Thymus (tissue), 11 donors: ENCODE data around the gene ATP10B. TPM values are rescaled to one million over a fixed set of nuclear protein-coding genes. Genes with fewer than 3 reads are reported as not detected.
"Not testable (repeated sequence)": the region's sequence is repeated elsewhere in the genome, so short reads cannot be mapped to it uniquely, and the experiment has no call there.

Experiments used
- DNase-seq, 9 donors: peaks; one replicate each; pipeline ENCODE4 v3.0.0-alpha.2; 2013; ENCODE audit warnings: low spot score in 9 of 9, low read depth in 6 of 9, missing footprints in 1 of 9
- H3K27ac ChIP-seq, 2 donors: one replicate each; pipeline ENCODE4 v1.5.1; 2013; ENCODE audit warnings: control low read depth in 1 of 2, low read depth in 1 of 2, low read length in 1 of 2, mild to moderate bottlenecking in 1 of 2, moderate library complexity in 1 of 2
- H3K27me3 ChIP-seq, 2 donors: one replicate each; pipeline ENCODE4 v1.5.1; 2013; ENCODE audit warnings: low read length in 1 of 2; ENCODE audit not compliant: control insufficient read depth in 2 of 2, insufficient read depth in 1 of 2
- H3K36me3 ChIP-seq, 2 donors: one replicate each; pipeline ENCODE4 v1.5.1; 2013; ENCODE audit warnings: low read length in 1 of 2, mild to moderate bottlenecking in 1 of 2, moderate library complexity in 1 of 2; ENCODE audit not compliant: control insufficient read depth in 2 of 2, insufficient read depth in 2 of 2
- H3K4me1 ChIP-seq, 2 donors: one replicate each; pipeline ENCODE4 v1.5.1; 2013; ENCODE audit warnings: low read length in 2 of 2; ENCODE audit not compliant: control insufficient read depth in 2 of 2, insufficient read depth in 2 of 2
- H3K4me3 ChIP-seq, 2 donors: one replicate each; pipeline ENCODE4 v1.5.1; 2013; ENCODE audit warnings: low read length in 2 of 2, control low read depth in 1 of 2, mild to moderate bottlenecking in 1 of 2
- H3K9me3 ChIP-seq, 2 donors: one replicate each; pipeline ENCODE4 v1.5.1; 2013; ENCODE audit warnings: low read length in 1 of 2, mild to moderate bottlenecking in 1 of 2; ENCODE audit not compliant: control insufficient read depth in 2 of 2, insufficient read depth in 1 of 2
- WGBS: extraction: QIAGEN DNeasy Blood & Tissue Kit; methylation state at CpG from one replicate; pipeline ENCODE4 v1.1.7; 2013; 5-methylcytosine and 5-hydroxymethylcytosine counted together
- polyA plus RNA-seq: library from polyadenylated mRNA; stranded (reverse); fragments of 200-250 nt; gene quantifications from one replicate; pipeline ENCODE4 v1.2.3, GENCODE V29; 2013
- total RNA-seq: library from RNA; stranded (reverse); fragments of 120-200 nt; gene quantifications from one replicate; pipeline ENCODE4 v1.2.4, GENCODE V29; 2013
- donor health status: healthy.

ATP10B gene
- total and polyA plus RNA-seq, 2 donors = 2.6 to 10.1 TPM

GRCh38 chr5:160747987-160748386 is 104.0 kb downstream of the ATP10B start:
- no peak overlapping the region for H3K4me3 ChIP-seq
- H3K9me3 ChIP-seq = no peaks in the 10 kb centered on the region
- peak overlapping the region in 1 of 2 donors; percentile 54 for H3K27ac ChIP-seq
- no peaks in the 10 kb centered on the region for H3K27me3 ChIP-seq
- H3K36me3 ChIP-seq = no peaks in the 10 kb centered on the region
- peak in 8 of 9 donors; percentile 21 to 70 (median 38) for DNase-seq
- peaks cover 0 to 30% of the 10 kb centered on the region in 2 donors for H3K4me1 ChIP-seq
- WGBS = 47% methylated on average over 10 of the region's 10 CpGs

DNA sequence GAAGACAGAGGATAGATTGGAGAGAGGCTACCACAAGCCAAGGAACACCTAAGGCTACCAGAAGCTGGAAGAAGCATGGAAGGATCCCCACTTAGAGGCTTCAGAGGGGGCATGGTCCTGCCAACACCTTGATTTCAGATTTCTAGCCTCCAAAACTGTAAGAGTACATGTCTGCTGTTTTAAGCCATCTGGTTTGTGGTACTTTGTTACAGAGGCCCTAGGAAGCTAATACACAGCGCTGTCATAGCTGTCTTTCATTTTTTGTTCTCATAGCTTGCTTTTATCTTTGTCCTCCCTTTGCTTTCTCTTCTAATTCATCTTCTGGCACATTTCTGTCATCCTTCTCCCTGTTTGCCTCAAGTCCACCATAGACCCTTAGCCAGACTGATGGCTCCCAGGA is 104.5 kb downstream of the ATP10B start:
- Histone ChIP-seq H3K4me3 (no peak overlapping the region), H3K4me1 (peaks cover 0 to 30% of the 10 kb centered on the region in 2 donors), H3K27me3 (no peaks in the 10 kb centered on the region), H3K36me3 (no peaks in the 10 kb centered on the region), H3K9me3 (no peaks in the 10 kb centered on the region), H3K27ac (peak overlapping the region in 1 of 2 donors; percentile 54)
- WGBS = 73% methylated on average over 1 of the region's 1 CpG
- DNase-seq = peak in 3 of 9 donors; percentile 10 to 59 (median 21)

GRCh38 chr5:160744268-160745101 is 107.5 kb downstream of the ATP10B start:
- DNase-seq = no peak
- Histone ChIP-seq H3K36me3 (no peaks in the 10 kb centered on the region), H3K27ac (no peak overlapping the region), H3K9me3 (no peaks in the 10 kb centered on the region), H3K4me3 (no peak overlapping the region), H3K4me1 (peaks cover 0 to 28% of the 10 kb centered on the region in 2 donors), H3K27me3 (no peaks in the 10 kb centered on the region)
- 81% methylated on average over 7 of the region's 7 CpGs for WGBS

DNA sequence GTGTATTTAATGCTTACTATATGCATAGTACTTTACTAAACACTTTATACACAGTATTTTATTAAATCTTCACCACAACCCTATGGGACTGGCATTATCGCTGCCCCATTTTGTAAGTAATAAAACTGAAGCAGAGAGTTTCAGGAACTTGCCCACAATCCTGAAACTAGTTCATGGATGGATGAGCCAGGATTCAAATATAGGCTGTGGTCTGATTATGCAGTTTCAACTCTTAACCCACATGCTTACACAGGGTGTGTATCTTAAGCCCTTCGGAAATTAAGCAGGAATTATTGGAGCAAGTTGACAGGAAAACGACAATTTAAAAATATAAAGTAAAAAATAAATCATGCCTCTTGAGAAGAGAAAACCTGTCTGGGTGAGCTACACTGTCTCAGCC is 109.0 kb downstream of the ATP10B start:
- no peaks in the 10 kb centered on the region for H3K27me3 ChIP-seq
- WGBS = 95% methylated on average over 3 of the region's 3 CpGs
- H3K9me3 ChIP-seq = no peaks in the 10 kb centered on the region
- peaks cover 0 to 14% of the 10 kb centered on the region in 2 donors for H3K4me1 ChIP-seq
- no peak overlapping the region for H3K27ac ChIP-seq
- H3K36me3 ChIP-seq = no peaks in the 10 kb centered on the region
- H3K4me3 ChIP-seq = no peak overlapping the region
- no peak for DNase-seq

GRCh38 chr5:160742446-160742845 is 109.6 kb downstream of the ATP10B start:
- Histone ChIP-seq H3K36me3 (no peaks in the 10 kb centered on the region), H3K27ac (no peak overlapping the region), H3K4me3 (no peak overlapping the region), H3K4me1 (peaks cover 0 to 10% of the 10 kb centered on the region in 2 donors), H3K9me3 (no peaks in the 10 kb centered on the region), H3K27me3 (no peaks in the 10 kb centered on the region)
- no peak for DNase-seq
- WGBS = 91% methylated on average over 1 of the region's 1 CpG

DNA sequence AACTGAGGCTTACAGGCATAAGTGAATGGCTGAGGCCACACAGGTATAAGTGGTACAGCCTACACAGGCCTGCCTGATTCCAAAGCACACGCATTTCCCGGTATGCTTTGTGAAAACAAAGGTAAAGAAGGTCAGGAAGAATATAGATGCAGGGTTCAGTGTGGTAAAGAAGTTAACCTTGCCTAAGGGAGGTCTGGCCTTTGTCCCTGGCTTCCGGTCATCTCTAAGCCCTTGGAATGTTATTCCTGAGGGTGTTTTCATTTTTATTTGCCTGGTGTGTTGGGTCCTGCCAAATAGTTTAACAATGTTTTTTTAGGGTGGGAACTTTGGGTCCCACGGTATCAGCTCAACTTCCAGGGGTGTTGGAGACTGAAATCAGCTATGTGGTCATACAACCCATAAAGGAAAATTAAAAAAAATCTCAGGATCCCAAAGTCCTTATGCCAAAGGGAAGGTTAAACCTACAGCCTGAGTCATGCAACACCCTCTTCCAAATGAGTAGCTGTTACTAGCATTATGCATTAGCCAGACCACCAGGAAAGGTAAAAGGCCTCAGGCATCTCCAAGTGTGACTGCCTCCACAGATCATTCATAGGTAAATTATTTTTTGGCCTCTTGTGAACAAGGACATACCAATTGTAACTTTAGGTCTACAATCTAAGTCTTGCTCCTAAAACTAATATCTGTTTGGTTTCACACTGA is 124.6 kb downstream of the ATP10B start:
- 90% methylated on average over 4 of the region's 4 CpGs for WGBS
- H3K4me3 ChIP-seq = no peak overlapping the region
- H3K4me1 ChIP-seq = no peaks in the 10 kb centered on the region
- H3K27me3 ChIP-seq = no peaks in the 10 kb centered on the region
- DNase-seq = no peak
- no peaks in the 10 kb centered on the region for H3K36me3 ChIP-seq
- H3K27ac ChIP-seq = no peak overlapping the region
- H3K9me3 ChIP-seq = no peaks in the 10 kb centered on the region

DNA sequence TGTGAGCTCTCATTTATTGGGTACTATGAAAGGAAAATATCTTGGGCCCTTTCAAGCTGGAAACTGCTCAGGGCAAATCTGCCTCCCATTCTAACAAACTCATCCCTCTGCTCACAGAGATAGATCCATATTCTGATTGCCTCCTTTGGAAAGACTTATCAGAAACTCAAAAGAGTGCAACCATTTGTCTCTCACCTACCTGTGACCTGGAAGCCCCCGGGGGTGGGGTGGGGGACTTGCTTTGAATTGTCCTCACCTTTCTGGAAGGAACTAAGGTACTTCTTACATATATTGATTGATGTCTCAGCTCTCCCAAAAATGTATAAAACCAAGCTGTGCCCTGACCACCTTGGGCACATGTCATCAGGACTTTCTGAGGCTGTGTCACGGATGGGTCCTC is 125.3 kb downstream of the ATP10B start:
- Histone ChIP-seq H3K36me3 (no peaks in the 10 kb centered on the region), H3K4me1 (no peaks in the 10 kb centered on the region), H3K27me3 (no peaks in the 10 kb centered on the region), H3K27ac (no peak overlapping the region), H3K4me3 (no peak overlapping the region), H3K9me3 (no peaks in the 10 kb centered on the region)
- DNase-seq = no peak
- 57% methylated on average over 2 of the region's 2 CpGs for WGBS

DNA sequence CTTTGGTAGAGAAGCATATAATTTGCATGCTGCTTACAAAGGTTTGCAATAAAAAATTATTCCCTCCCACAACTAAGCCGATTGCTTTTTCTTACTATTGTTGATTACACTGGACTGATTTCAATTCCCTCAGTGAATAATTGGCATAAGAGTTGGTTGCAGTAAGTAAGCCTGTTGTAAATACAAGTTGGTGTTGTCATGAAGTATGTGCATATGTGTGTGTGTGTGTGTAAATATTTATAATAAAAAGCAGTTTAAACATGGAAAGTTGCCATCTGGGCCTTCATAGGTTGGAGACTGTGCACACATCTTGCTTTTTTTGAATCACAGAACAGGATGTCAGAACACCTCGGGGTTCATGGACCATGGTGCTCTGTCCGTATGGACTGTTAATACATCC is 131.2 kb downstream of the ATP10B start:
- H3K36me3 ChIP-seq = no peaks in the 10 kb centered on the region
- H3K27ac ChIP-seq = no peak overlapping the region
- no peaks in the 10 kb centered on the region for H3K4me1 ChIP-seq
- H3K9me3 ChIP-seq = no peaks in the 10 kb centered on the region
- H3K27me3 ChIP-seq = no peaks in the 10 kb centered on the region
- WGBS = 96% methylated on average over 3 of the region's 3 CpGs
- no peak overlapping the region for H3K4me3 ChIP-seq
- no peak for DNase-seq

- H3K27ac ChIP-seq, H3K9me3 ChIP-seq, H3K27me3 ChIP-seq, DNase-seq, H3K36me3 ChIP-seq, H3K4me3 ChIP-seq, H3K4me1 ChIP-seq: not testable (repeated sequence)
- 99% methylated on average over 8 of the region's 9 CpGs for WGBS
These were observed 136.5 kb downstream of the ATP10B start for GRCh38 chr5:160715508-160715907.
